Smooth muscle cell (in vitro differentiated cells): ENCODE measurements around the gene ZMIZ2. TPM values are rescaled to one million over a fixed set of nuclear protein-coding genes. Genes with fewer than 3 reads are reported as not detected.

Source experiments
- DNase-seq: peaks from one replicate; lab custom pipeline; 2025; ENCODE audit not compliant: unreplicated experiment; lab: John Stamatoyannopoulos, UW
- H2AFZ ChIP-seq: fragments of 200-600 bp; sonication (generic); 2 replicates; pipeline ENCODE4 v1.6.0; 2016; ENCODE audit warnings: antibody characterized with exemption, low read depth, mild to moderate bottlenecking
- H3F3A ChIP-seq: fragments of 200-600 bp; sonication (generic); 2 replicates; pipeline ENCODE4 v1.6.0; 2017; ENCODE audit warnings: antibody characterized with exemption, low read depth
- H3K27ac ChIP-seq: fragments of 200-600 bp; sonication (generic); 2 replicates; pipeline ENCODE4 v1.5.1; 2016; ENCODE audit warnings: low read depth, mild to moderate bottlenecking
- H3K27me3 ChIP-seq: fragments of 200-600 bp; sonication (generic); 2 replicates; pipeline ENCODE4 v1.6.1; 2016; ENCODE audit warnings: low read depth, mild to moderate bottlenecking
- H3K36me3 ChIP-seq: fragments of 200-600 bp; sonication (generic); 2 replicates; pipeline ENCODE4 v1.5.1; 2016; ENCODE audit warnings: low read depth
- H3K4me1 ChIP-seq: fragments of 200-600 bp; sonication (generic); 2 replicates; pipeline ENCODE4 v1.5.1; 2016; ENCODE audit warnings: low read depth
- H3K4me2 ChIP-seq: fragments of 200-600 bp; sonication (generic); 2 replicates; pipeline ENCODE4 v1.6.0; 2016; ENCODE audit warnings: mild to moderate bottlenecking
- H3K4me3 ChIP-seq: fragments of 200-600 bp; sonication (generic); 2 replicates; pipeline ENCODE4 v1.5.1; 2016; ENCODE audit warnings: mild to moderate bottlenecking
- H3K79me2 ChIP-seq: fragments of 200-600 bp; sonication (generic); 2 replicates; pipeline ENCODE4 v1.6.0; 2016; ENCODE audit warnings: low read depth, mild to moderate bottlenecking
- H3K9ac ChIP-seq: fragments of 200-600 bp; sonication (generic); 2 replicates; pipeline ENCODE4 v1.6.0; 2016; ENCODE audit warnings: low read depth
- H3K9me3 ChIP-seq: fragments of 200-600 bp; sonication (generic); replicated peaks from 2 replicates; pipeline ENCODE4 v1.5.1; 2016; ENCODE audit warnings: low read depth
- H4K20me1 ChIP-seq: fragments of 200-600 bp; sonication (generic); 2 replicates; pipeline ENCODE4 v1.6.0; 2016; ENCODE audit warnings: low read depth
- CTCF ChIP-seq: fragments of 200-600 bp; sonication (generic); IDR thresholded peaks from 2 replicates; pipeline ENCODE4 v1.5.1; 2017; ENCODE audit warnings: borderline replicate concordance, mild to moderate bottlenecking, antibody characterized with exemption; ENCODE audit not compliant: insufficient read depth, poor library complexity, severe bottlenecking
- WGBS: methylation state at CpG from one replicate; pipeline ENCODE4 v1.1.7; 2016; ENCODE audit warnings: low lambda C conversion rate; 5-methylcytosine and 5-hydroxymethylcytosine counted together
- polyA plus RNA-seq: library from polyadenylated mRNA; unstranded; fragments of >200 nt; fragmentation: Nextera tagmentation; extraction: Ambion mirVana; gene quantifications from 2 replicates; pipeline ENCODE4 v1.2.1, GENCODE V29; 2016
- total RNA-seq: library from RNA; depleted of rRNA; stranded (reverse); fragments of >200 nt; gene quantifications from 2 replicates; pipeline ENCODE4 v1.2.3, GENCODE V29; 2014

The ZMIZ2 gene
- total and polyA plus RNA-seq, 2 experiments from 2014 or later, result 8.8 to 17.2 TPM

- whole genome bisulfite sequencing, result 81% methylated on average over 16 of the region's 17 CpGs
- no peaks in the 10 kb centered on the region for H3K27me3 ChIP-seq
- H3K9me3 ChIP-seq, result no peaks in the 10 kb centered on the region
- no peaks in the 10 kb centered on the region for H3K4me1 ChIP-seq
- no peak overlapping the region for H2AFZ ChIP-seq
- no peaks in the 10 kb centered on the region for H3F3A ChIP-seq
- no peak overlapping the region for H3K27ac ChIP-seq
- H3K4me2 ChIP-seq, result no peak overlapping the region
- no peak overlapping the region for H3K4me3 ChIP-seq
- peaks cover 37% of the 10 kb centered on the region for H3K79me2 ChIP-seq
- no peak overlapping the region for H3K9ac ChIP-seq
- TF ChIP-seq CTCF, result no peak
- H4K20me1 ChIP-seq, result peaks cover 43% of the 10 kb centered on the region
- no peaks in the 10 kb centered on the region for H3K36me3 ChIP-seq
- no peak for DNase-seq
Observed at GRCh38 chr7:44755698-44756627, 7.3 kb downstream of the ZMIZ2 start.

- TF ChIP-seq CTCF, result no peak
- Histone ChIP-seq H3K9me3 (no peaks in the 10 kb centered on the region), H3K27ac (no peak overlapping the region), H3K36me3 (no peaks in the 10 kb centered on the region), H2AFZ (no peak overlapping the region), H3K27me3 (no peaks in the 10 kb centered on the region), H3F3A (no peaks in the 10 kb centered on the region), H3K9ac (no peak overlapping the region), H3K4me3 (no peak overlapping the region), H3K79me2 (peaks cover 32% of the 10 kb centered on the region), H4K20me1 (peaks cover 34% of the 10 kb centered on the region), H3K4me2 (no peak overlapping the region), H3K4me1 (no peaks in the 10 kb centered on the region)
- DNase-seq, result no peak
- 98% methylated on average over 12 of the region's 12 CpGs for WGBS
Observed at GRCh38 chr7:44756904-44757303, 8.3 kb downstream of the ZMIZ2 start.

GRCh38 chr7:44757311-44757710 is 8.7 kb downstream of the ZMIZ2 start:
- Histone ChIP-seq H4K20me1 (peaks cover 31% of the 10 kb centered on the region), H3K79me2 (peaks cover 28% of the 10 kb centered on the region), H3K9ac (no peak overlapping the region), H3K4me3 (no peak overlapping the region), H3K9me3 (no peaks in the 10 kb centered on the region), H3K36me3 (no peaks in the 10 kb centered on the region), H3F3A (no peaks in the 10 kb centered on the region), H3K27me3 (no peaks in the 10 kb centered on the region), H2AFZ (no peak overlapping the region), H3K27ac (no peak overlapping the region), H3K4me1 (no peaks in the 10 kb centered on the region), H3K4me2 (no peak overlapping the region)
- no peak for TF ChIP-seq CTCF
- WGBS, result 97% methylated on average over 10 of the region's 10 CpGs
- DNase-seq, result no peak
